ENCODE data around the gene PLB1.

- no peak for TF ChIP-seq ZNF77 (CRISPR knock-in tag; IDR thresholded peaks at IDR 0.05)
- TF ChIP-seq HDAC2 (IDR thresholded peaks at IDR 0.05) = no peak
These were observed 111.2 kb downstream of the PLB1 start for GRCh38 chr2:28606986-28607441.

All from K562 (cell line).